Prostate gland (tissue), 2 donors: ENCODE measurements around the gene TMPRSS7. TPM values are rescaled to one million over a fixed set of nuclear protein-coding genes. Genes with fewer than 3 reads are reported as not detected.

ENCODE experiments used
- DNase-seq: peaks from one replicate; pipeline ENCODE4 v3.0.0-alpha.2; 2019; ENCODE audit warnings: low spot score
- H3K27ac ChIP-seq, 2 donors: fragments of 200-600 bp; sonication (generic); 2 replicates each; pipeline ENCODE4 v1.5.1; 2017 to 2019
- H3K27me3 ChIP-seq: fragments of 200-600 bp; sonication (generic); replicated peaks from 2 replicates; pipeline ENCODE4 v1.5.1; 2019; ENCODE audit not compliant: insufficient read depth
- H3K36me3 ChIP-seq, 2 donors: fragments of 200-600 bp; sonication (generic); 1 replicate in 1 of 2; 2 replicates in 1 of 2; pipeline versions ENCODE4 v1.5.1 to v1.8.1; 2017 to 2019
- H3K4me1 ChIP-seq: fragments of 200-600 bp; sonication (generic); replicated peaks from 2 replicates; pipeline ENCODE4 v1.5.1; 2019
- H3K4me3 ChIP-seq, 2 donors: fragments of 200-600 bp; sonication (generic); 2 replicates each; pipeline ENCODE4 v1.5.1; 2017 to 2019
- H3K9me3 ChIP-seq: fragments of 200-600 bp; sonication (generic); 2 replicates; pipeline ENCODE4 v1.5.1; 2017
- CTCF ChIP-seq, 4 experiments: fragments of 200-600 bp in 2 of 4; fragments of 450-650 bp in 2 of 4; sonication (generic) in 2 of 4; IDR thresholded peaks; 1 replicate in 3 of 4; 2 replicates in 1 of 4; pipeline ENCODE4 v1.5.1; 2016 to 2019; ENCODE audit warnings: antibody characterized with exemption in 4 of 4, mild to moderate bottlenecking in 2 of 4, moderate library complexity in 2 of 4
- POLR2A ChIP-seq: fragments of 450-650 bp; IDR thresholded peaks from one replicate; pipeline ENCODE4 v1.6.1; 2016; ENCODE audit warnings: antibody characterized with exemption, mild to moderate bottlenecking
- POLR2AphosphoS5 ChIP-seq: sonication (generic); formaldehyde crosslinking; IDR thresholded peaks from one replicate; pipeline ENCODE4 v1.6.1; 2017; ENCODE audit warnings: antibody characterized with exemption
- WGBS: methylation state at CpG from one replicate; pipeline ENCODE4 v1.1.5; 2018; 5-methylcytosine and 5-hydroxymethylcytosine counted together
- intact Hi-C: fragments of 100-400 bp; cut with DNase I; formaldehyde crosslinking; loops from one replicate; pipeline ENCODE4 v1.14.2; 2022
- total RNA-seq, 2 donors: library from RNA; depleted of rRNA; stranded (reverse); fragments of >200 nt; gene quantifications; one replicate each; pipeline ENCODE4 v1.1.0, GENCODE V29; 2016

The TMPRSS7 gene
- total RNA-seq, 2 donors from 2014 or later: not detected

GRCh38 chr3:112074616-112075497 lies 40.3 kb downstream of the TMPRSS7 start:
- 30% methylated on average over 6 of the region's 6 CpGs for WGBS
- Histone ChIP-seq H3K4me3 (no peak overlapping the region), H3K27ac (peak overlapping the region; percentile 42 to 55), H3K4me1 (no peaks in the 10 kb centered on the region), H3K9me3 (no peaks in the 10 kb centered on the region), H3K27me3 (no peaks in the 10 kb centered on the region), H3K36me3 (no peaks in the 10 kb centered on the region)
- intact Hi-C loops: no loop called here
- DNase-seq: peak; percentile 58
- TF ChIP-seq POLR2AphosphoS5: peak; percentile 83
- TF ChIP-seq CTCF (IDR thresholded peaks at IDR 0.05): no peak
- peak; percentile 45 for TF ChIP-seq POLR2A

DNA sequence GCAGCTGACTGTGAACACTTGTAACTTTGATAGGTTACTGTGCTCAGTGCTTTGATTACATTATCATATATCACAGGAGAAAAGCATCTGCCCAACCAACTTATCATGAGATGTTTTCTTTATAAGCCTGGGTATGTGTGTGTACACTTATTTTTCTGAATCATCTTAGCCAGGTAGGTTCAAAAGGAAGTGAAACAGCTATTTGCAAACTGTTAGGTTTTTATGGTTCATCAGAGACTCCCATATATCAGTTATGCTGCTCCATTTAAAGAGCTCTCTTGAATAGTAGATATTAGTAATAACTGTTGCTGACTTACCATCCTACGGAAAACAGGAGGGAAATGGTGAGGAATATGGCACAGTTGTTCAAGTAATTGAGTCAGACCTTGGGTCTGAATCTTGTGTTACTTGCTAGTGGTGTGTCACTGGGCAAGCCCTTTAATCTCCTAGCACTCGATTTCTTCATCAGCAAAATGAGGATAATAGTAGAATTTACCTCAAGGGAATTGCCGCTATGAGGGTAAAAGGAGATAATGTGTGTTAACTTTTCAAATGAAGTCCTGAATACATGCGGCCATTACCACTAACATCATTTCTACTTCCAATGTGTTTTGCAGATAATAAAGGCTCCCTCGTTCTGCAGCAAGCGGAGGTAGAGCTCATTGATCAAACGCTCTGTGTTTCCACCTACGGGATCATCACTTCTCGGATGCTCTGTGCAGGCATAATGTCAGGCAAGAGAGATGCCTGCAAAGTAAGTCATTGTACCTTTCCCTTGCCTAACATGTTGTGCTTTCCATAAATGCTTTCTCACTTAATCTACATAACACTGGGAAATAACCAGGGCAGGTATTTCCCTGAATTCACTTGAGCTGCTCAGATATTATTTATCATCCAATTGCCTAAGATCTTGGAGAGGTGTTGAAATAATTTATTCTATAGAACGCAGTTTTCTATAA lies 43.9 kb downstream of the TMPRSS7 start:
- intact Hi-C loops: no loop called here

DNA sequence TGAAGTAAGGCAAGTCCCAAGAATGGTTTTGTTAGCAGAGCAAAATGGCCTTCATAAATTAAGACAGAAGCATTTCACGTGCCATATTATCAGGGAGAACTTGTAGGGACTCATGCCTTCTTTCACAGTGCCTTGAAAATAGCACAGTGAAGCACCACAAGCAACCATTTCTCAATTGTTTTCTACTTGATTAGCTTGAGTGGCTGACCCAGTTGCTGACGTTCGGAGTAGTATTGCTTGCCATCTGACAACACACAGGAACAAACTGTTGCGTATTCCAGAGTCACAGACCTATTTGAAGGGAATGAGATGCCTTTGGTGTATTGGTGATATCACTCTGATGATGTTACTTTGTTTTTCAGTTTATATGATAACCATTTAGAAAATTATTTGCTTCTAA lies 48.7 kb downstream of the TMPRSS7 start:
- WGBS: 82% methylated on average over 4 of the region's 4 CpGs
- Histone ChIP-seq H3K4me1 (no peaks in the 10 kb centered on the region), H3K27ac (no peak overlapping the region), H3K27me3 (no peaks in the 10 kb centered on the region), H3K4me3 (no peak overlapping the region), H3K36me3 (no peaks in the 10 kb centered on the region), H3K9me3 (no peaks in the 10 kb centered on the region)
- intact Hi-C loops: no loop called here
- no peak for DNase-seq
- no peak for TF ChIP-seq POLR2AphosphoS5
- no peak for TF ChIP-seq POLR2A
- no peak for TF ChIP-seq CTCF (IDR thresholded peaks at IDR 0.05)

More for the DNA sequence above, 43.9 kb downstream of the TMPRSS7 start:
- Histone ChIP-seq H3K4me3 (no peak overlapping the region), H3K4me1 (no peaks in the 10 kb centered on the region), H3K9me3 (no peaks in the 10 kb centered on the region), H3K27ac (no peak overlapping the region), H3K36me3 (no peaks in the 10 kb centered on the region), H3K27me3 (no peaks in the 10 kb centered on the region)
- no peak for DNase-seq
- TF ChIP-seq POLR2AphosphoS5 (no peak), CTCF (IDR thresholded peaks at IDR 0.05) (no peak)
- 85% methylated on average over 10 of the region's 10 CpGs for WGBS

DNA sequence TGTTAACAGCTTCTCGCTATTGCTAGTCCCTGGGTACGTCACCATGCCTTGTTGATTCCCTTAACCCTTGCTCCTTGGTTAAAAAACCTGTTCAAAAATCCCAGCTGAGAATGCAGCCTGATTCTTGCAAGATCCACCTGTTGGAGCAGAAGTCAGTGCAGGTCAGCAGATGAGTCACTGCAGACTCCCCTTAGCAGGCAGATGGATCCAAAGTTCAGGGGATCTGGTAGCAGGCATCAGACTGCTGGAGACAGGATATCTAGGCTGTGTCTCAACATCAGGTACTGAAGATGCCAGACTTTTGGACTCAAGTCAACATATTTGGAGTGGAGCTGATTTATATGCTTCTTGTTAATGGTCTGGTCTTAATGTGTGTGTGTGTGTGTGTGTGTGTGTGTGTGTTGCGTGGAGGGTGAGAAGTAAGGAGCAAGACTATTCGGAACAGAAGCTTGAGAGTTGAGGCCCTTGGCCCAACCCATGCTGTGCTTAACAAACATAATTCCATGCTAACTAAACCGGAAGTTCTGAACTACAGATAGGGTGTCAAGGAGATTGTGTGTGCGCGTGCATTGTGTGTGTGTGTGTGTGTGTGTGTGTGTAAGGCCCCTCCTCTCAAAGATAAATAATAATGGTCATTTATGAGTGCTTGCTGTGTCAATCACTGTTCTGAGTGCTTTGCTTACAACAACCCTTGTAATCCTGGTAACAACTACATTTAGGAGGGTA lies 50.6 kb downstream of the TMPRSS7 start:
- no peak for DNase-seq
- Histone ChIP-seq H3K36me3 (no peaks in the 10 kb centered on the region), H3K9me3 (no peaks in the 10 kb centered on the region), H3K4me3 (no peak overlapping the region), H3K27ac (peak overlapping the region in 1 of 2 donors; percentile 71), H3K27me3 (no peaks in the 10 kb centered on the region), H3K4me1 (no peaks in the 10 kb centered on the region)
- no peak for TF ChIP-seq POLR2A
- TF ChIP-seq POLR2AphosphoS5: no peak
- TF ChIP-seq CTCF (IDR thresholded peaks at IDR 0.05): no peak
- WGBS: 75% methylated on average over 7 of the region's 7 CpGs
- intact Hi-C loops: no loop called here
